ENCODE measurements around the gene SYPL2.
"Not testable (repeated sequence)": the region's sequence is repeated elsewhere in the genome, so short reads cannot be mapped to it uniquely, and the experiment has no call there.

Gene SYPL2

GRCh38 chr1:109472779-109473178 is 6.4 kb downstream of the SYPL2 start:
- no peak for DNase-seq

DNA sequence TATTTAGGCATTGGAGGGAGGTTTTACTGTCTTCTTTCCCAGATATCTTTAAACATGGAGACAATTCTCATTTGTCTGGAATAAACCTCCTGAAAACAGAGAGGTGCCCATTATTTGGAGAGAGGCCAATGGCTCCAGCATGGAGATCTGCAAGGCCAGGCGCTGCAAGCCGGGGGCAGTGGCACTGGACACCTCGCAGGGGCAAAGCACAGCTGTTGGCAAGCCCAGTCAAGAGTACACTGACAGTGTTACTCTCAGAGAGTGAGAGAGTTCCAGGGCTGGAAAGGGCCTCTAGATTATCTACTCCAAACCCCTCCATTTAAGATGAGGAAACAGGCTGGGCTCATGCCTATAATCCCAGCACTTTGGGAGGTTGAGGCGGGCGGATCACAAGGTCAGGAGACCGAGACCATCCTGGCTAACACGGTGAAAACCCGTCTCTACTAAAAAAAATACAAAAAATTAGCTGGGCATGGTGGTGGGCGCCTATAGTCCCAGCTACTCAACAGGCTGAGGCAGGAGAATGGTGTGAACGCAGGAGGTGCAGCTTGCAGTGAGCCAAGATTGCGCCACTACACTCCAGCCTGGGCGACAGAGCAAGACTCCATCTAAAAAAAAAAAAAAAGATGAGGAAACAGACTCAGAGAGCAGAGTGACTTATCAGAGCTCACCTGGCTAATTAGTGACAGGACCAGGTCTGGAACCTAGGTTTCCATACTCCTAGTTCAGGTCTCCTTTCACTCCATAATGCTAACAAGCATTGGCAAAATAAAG is 7.1 kb downstream of the SYPL2 start:
- not testable (repeated sequence) for DNase-seq

DNA sequence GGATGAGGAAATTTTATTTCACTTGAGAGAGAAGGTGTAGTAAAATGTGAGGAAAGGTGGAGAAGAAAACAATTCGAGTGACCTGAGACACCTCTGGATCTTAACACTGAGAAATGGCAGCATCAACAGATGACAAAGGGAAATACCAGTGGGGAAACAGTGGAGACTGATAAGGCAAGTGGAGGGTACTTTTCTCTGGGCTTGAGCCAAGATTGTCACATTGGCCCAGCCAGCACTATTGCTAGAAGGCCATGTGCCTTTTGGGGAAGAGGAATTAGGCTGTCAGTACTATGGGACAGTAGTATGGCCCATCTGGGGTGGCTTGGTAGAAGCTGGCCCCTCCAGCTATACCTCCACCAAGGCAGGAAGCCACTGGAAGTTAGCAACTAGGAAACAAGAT is 8.4 kb downstream of the SYPL2 start:
- no peak for DNase-seq

- DNase-seq = no peak
These were observed 8.9 kb downstream of the SYPL2 start for GRCh38 chr1:109475261-109475660.

GRCh38 chr1:109476825-109477224 is 10.5 kb downstream of the SYPL2 start:
- no peak for DNase-seq

DNA sequence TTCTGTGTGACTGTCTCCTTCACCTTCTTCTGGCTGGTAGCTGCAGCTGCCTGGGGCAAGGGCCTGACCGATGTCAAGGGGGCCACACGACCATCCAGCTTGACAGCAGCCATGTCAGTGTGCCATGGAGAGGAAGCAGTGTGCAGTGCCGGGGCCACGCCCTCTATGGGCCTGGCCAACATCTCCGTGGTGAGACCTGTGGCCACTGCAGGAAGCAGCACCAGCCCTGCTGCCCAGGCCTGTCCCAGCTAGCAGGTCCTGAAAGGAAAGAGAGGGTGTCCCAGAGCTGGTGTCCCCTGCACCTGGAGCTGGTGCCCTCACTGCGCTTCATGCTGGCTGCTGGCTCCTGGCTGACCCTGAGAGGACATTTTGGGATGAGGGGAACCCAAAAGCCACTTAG is 11.5 kb downstream of the SYPL2 start:
- no peak for DNase-seq

DNA sequence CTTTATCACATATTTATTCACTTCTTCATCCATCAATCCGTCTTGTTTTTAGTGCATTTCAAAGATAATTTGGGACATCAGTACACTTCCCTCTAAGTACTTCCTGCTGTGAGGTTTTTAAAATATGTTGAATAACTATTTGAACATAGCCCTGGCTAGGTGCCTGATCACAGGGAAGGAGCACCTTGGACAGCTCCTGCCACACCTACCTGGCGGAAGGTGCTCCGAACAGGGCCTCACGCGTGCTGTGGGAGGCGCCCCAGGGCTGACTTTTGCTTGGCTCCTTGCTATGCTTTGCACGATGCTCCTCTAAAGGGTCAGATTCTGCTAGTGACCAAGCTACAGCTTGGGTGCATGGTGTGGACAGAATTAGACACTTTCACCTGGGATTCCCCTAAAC is 12.5 kb downstream of the SYPL2 start:
- DNase-seq = no peak

DNA sequence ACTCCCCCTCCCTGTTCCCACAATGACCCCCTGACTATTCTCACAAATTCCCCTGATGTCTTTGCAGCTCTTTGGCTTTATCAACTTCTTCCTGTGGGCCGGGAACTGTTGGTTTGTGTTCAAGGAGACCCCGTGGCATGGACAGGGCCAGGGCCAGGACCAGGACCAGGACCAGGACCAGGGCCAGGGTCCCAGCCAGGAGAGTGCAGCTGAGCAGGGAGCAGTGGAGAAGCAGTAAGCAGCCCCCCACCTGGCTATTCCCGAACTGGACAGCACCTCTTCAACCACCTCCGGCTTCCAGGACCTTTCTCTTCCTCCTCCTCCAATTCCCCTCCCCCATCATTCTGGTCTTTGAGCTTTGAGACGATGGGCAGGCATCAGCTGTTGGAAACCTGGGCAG is 13.0 kb downstream of the SYPL2 start:
- no peak for DNase-seq

- no peak for DNase-seq
These were observed 13.6 kb downstream of the SYPL2 start for GRCh38 chr1:109479901-109480300.

DNA sequence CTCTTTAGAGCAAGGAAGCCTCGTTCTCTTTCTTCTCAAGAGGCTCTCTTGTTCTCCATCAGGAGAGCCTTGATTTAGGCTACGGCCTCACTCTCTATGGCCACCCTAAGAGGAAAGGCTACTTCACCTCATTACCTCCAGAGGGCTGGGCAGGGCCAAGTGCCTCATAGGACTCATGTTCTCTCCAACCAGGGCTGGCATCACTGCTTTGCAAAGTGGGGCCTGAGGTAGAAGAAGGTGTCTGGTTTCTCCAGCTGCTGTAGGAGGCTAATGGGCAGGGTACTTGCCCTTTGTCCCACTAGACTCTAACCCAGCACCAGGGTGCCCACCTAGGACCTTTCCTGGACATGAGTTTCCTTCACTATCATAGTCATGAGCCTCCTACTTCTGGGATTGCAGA is 15.3 kb downstream of the SYPL2 start:
- DNase-seq = no peak

- no peak for DNase-seq
These were observed 15.9 kb downstream of the SYPL2 start for GRCh38 chr1:109482242-109482641.

- peak in 1 of 2 donors; percentile 41 for DNase-seq
These were observed 16.7 kb downstream of the SYPL2 start for GRCh38 chr1:109482791-109483671.

DNA sequence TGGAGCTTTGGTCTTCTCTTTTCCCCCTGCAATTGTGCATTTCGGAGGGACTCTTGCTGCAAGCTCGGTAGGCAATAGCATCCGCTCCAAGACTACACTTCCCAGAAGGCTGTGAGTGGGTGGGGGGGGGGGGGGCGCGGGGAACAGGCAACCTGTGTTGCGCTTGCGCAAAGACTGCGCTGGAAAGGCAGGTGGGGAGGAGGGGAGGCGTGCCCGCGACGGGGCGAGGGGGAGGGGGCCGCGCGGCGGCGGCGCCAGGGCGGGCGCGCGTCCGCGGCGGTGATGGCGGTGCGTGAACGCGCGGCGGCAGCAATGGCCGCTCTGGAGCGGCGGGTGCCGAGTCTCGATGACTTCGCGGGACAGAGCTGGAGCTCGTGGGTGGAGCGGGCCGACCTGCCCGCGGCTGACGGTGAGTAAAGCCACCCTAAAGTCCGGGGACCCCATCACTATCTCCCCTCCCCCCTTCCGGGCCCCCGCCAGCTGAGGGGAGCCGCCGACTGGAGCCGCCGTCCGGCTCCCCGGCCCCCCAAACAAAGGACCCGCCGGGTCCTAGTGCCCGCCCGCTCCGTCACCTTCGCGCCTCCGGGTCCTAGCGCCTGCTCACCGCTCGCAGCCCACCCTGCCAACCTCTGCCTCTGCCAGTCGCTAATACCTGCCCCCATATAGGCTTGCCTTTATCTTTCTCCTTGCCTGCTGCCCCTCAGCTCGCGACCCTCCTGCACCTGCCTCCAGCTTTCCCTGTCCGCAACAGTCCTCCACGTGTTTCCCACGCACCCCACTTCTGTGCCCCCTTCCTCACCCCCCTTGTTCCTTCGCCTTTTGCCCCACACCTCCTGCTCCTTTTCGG is 17.5 kb downstream of the SYPL2 start, which contains the start of gene ATXN7L2:
ATXN7L2 (plus strand) TSS at position 234 of the 847 bp plus-strand sequence; CDS start at position 283, 49 bp downstream.
- peak; percentile 89 for DNase-seq

DNA sequence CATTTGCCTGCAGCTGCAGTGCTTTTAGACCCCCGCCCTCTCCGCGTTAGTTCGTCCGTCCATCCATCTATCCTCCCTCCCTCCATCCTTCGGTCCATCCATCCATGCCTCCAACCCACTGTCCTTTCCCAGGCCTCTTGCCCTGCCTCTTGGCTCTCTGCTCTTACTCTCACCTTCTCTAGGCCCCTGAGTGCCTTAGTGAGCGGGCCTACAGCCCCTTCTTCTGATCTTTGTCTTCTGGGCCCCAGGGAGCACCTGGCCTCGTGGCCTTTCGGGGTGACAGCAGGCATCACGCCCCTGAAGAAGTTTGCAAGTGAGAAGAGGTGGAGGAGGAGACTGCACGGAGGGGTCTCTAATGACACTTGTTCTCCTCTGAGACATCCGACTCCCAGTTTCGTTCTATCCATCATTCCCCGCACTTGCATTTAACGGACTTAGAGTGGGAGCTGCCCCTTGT is 18.2 kb downstream of the SYPL2 start:
- DNase-seq = peak in 1 of 2 donors; percentile 35

- DNase-seq = no peak
These were observed 18.7 kb downstream of the SYPL2 start for GRCh38 chr1:109485001-109485400.

GRCh38 chr1:109487261-109487660 is 20.9 kb downstream of the SYPL2 start:
- no peak for DNase-seq

DNA sequence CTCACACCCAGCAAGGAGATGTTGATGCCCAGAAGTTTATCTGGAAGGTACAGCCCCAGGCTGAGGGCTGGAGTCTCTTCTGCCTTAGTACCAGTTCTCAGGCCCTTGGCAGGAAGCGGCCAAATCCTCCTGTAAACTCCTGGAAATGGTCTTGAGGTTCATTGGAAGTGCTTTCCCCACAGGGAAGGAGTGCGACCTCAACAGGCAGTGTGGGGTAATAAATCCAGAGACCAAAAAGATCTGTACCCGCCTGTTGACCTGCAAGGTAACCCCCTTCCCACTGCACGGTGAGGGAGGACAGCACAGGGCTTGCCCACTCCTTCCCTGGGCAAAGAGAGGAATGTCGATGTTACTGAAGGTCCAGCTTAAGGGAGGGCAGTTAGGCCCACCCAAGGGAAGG is 21.9 kb downstream of the SYPL2 start:
- no peak for DNase-seq

DNA sequence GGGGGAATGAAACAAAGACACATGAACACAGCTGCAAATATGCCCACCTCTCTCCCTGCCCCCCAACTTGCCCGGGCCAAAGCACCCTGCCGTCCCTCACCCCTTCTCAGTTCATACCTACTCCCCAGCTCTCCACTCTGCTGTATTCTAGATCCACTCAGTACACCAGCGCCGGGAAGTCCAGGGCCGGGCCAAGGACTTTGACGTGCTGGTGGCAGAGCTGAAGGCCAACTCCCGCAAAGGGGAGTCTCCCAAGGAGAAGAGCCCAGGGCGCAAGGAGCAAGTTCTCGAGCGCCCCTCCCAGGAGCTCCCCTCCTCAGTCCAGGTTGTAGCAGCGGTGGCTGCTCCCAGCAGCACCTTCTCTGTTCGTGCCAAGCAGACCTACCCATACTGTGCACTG is 22.4 kb downstream of the SYPL2 start:
- DNase-seq = no peak

- peak; percentile 79 to 82 for DNase-seq
These were observed 23.9 kb downstream of the SYPL2 start for GRCh38 chr1:109490029-109490933.

GRCh38 chr1:109490934-109491302 is 24.6 kb downstream of the SYPL2 start:
- no peak for DNase-seq

DNA sequence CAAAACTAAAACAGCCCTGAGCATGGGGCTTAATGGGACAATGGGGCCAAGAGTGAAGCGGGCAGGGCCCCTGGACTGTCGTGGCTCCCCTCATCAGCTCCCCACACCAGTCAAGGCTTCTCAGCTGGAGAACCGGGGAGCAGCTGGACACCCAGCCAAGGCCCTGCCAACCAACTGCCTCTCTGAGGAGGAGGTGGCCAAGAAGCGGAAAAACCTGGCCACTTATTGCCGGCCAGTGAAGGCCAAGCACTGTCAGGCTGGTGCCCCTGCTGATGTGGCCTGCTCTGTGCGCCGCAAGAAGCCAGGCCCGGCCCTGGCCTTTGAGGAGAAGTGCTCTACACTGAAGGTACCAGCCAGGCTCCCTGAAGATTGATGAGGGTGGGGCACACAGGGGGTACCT is 25.0 kb downstream of the SYPL2 start:
- no peak for DNase-seq

- DNase-seq = no peak
These were observed 26.4 kb downstream of the SYPL2 start for GRCh38 chr1:109492779-109493178.
